Measurements from ENCODE around the gene PTPRU. TPM values are rescaled to one million over a fixed set of nuclear protein-coding genes. Genes with fewer than 3 reads are reported as not detected.

Gene PTPRU
- total RNA-seq, 1 experiment from 2014 or later, result 41.4 TPM

GRCh38 chr1:29247571-29248273 is 11.4 kb downstream of the PTPRU start:
- POLR2A ChIA-PET, result no interaction called here
- Mint-ChIP-seq H3K27me3 (ENCODE audit: insufficient read depth, unreplicated experiment) (no peaks in the 10 kb centered on the region), H3K36me3 (ENCODE audit: insufficient read depth, unreplicated experiment) (no peaks in the 10 kb centered on the region), H3K4me1 (ENCODE audit: low read depth, unreplicated experiment) (peaks cover 16% of the 10 kb centered on the region), H3K4me3 (ENCODE audit: unreplicated experiment) (no peak overlapping the region), H3K27ac (ENCODE audit: unreplicated experiment) (peak overlapping the region; percentile 86), H3K9me3 (ENCODE audit: unreplicated experiment) (no peaks in the 10 kb centered on the region)
- no peak for TF ChIP-seq CTCF (IDR thresholded peaks at IDR 0.05; ENCODE audit: insufficient read depth in 1 of 2, low read depth in 1 of 2, low read length in 1 of 2, severe bottlenecking in 1 of 2, unreplicated experiment in 1 of 2)
- intact Hi-C loops (cut with micrococcal nuclease; ENCODE audit: unreplicated experiment), result no loop called here
- no peak for DNase-seq
- peaks cover 31% of the 10 kb centered on the region for H3K4me1 ChIP-seq
- BruUV-seq (replicated peaks), result no TSS peak
- no peaks in the 10 kb centered on the region for H3K36me3 ChIP-seq (ENCODE audit: control insufficient read depth, insufficient read depth, low read length)
- CTCF ChIA-PET, result no interaction called here
- no peaks in the 10 kb centered on the region for H3K27me3 ChIP-seq (replicated peaks; ENCODE audit: control insufficient read depth, insufficient read depth, low read length)
- no peaks in the 10 kb centered on the region for H3K9me3 ChIP-seq
- H3K4me3 ChIP-seq (ENCODE audit: low read depth, low read length), result no peak overlapping the region

GRCh38 chr1:29248409-29248808 is 12.1 kb downstream of the PTPRU start:
- Histone ChIP-seq H3K4me3 (ENCODE audit: low read depth, low read length) (no peak overlapping the region), H3K27me3 (replicated peaks; ENCODE audit: control insufficient read depth, insufficient read depth, low read length) (no peaks in the 10 kb centered on the region), H3K9me3 (no peaks in the 10 kb centered on the region), H3K36me3 (ENCODE audit: control insufficient read depth, insufficient read depth, low read length) (no peaks in the 10 kb centered on the region), H3K4me1 (peaks cover 31% of the 10 kb centered on the region)
- BruUV-seq (replicated peaks), result no TSS peak
- Mint-ChIP-seq H3K4me1 (ENCODE audit: low read depth, unreplicated experiment) (peaks cover 16% of the 10 kb centered on the region), H3K4me3 (ENCODE audit: unreplicated experiment) (peak overlapping the region; percentile 13), H3K36me3 (ENCODE audit: insufficient read depth, unreplicated experiment) (no peaks in the 10 kb centered on the region), H3K9me3 (ENCODE audit: unreplicated experiment) (no peaks in the 10 kb centered on the region), H3K27ac (ENCODE audit: unreplicated experiment) (peak overlapping the region; percentile 88), H3K27me3 (ENCODE audit: insufficient read depth, unreplicated experiment) (no peaks in the 10 kb centered on the region)
- POLR2A ChIA-PET, result no interaction called here
- CTCF ChIA-PET, result no interaction called here
- no peak for TF ChIP-seq CTCF (IDR thresholded peaks at IDR 0.05; ENCODE audit: insufficient read depth in 1 of 2, low read depth in 1 of 2, low read length in 1 of 2, severe bottlenecking in 1 of 2, unreplicated experiment in 1 of 2)
- no peak for DNase-seq
- intact Hi-C loops (cut with micrococcal nuclease; ENCODE audit: unreplicated experiment), result no loop called here

- Mint-ChIP-seq H3K27ac (ENCODE audit: unreplicated experiment) (peak overlapping the region; percentile 88), H3K27me3 (ENCODE audit: insufficient read depth, unreplicated experiment) (no peaks in the 10 kb centered on the region), H3K4me3 (ENCODE audit: unreplicated experiment) (peak overlapping the region; percentile 13), H3K36me3 (ENCODE audit: insufficient read depth, unreplicated experiment) (no peaks in the 10 kb centered on the region), H3K9me3 (ENCODE audit: unreplicated experiment) (no peaks in the 10 kb centered on the region), H3K4me1 (ENCODE audit: low read depth, unreplicated experiment) (peaks cover 16% of the 10 kb centered on the region)
- CTCF ChIA-PET, result no interaction called here
- H3K9me3 ChIP-seq, result no peaks in the 10 kb centered on the region
- no peak for TF ChIP-seq CTCF (IDR thresholded peaks at IDR 0.05; ENCODE audit: insufficient read depth in 1 of 2, low read depth in 1 of 2, low read length in 1 of 2, severe bottlenecking in 1 of 2, unreplicated experiment in 1 of 2)
- DNase-seq, result peak; percentile 54 to 70
- POLR2A ChIA-PET, result no interaction called here
- no TSS peak for BruUV-seq (replicated peaks)
- H3K4me1 ChIP-seq, result peaks cover 31% of the 10 kb centered on the region
- no peak overlapping the region for H3K4me3 ChIP-seq (ENCODE audit: low read depth, low read length)
- H3K27me3 ChIP-seq (replicated peaks; ENCODE audit: control insufficient read depth, insufficient read depth, low read length), result no peaks in the 10 kb centered on the region
- H3K36me3 ChIP-seq (ENCODE audit: control insufficient read depth, insufficient read depth, low read length), result no peaks in the 10 kb centered on the region
- intact Hi-C loops (cut with micrococcal nuclease; ENCODE audit: unreplicated experiment), result no loop called here
Measured at GRCh38 chr1:29249170-29249691, 12.9 kb downstream of the PTPRU start.
